Astrocyte (in vitro differentiated cells and primary cell): ENCODE results near the gene LYPD6B. TPM values are rescaled to one million over a fixed set of nuclear protein-coding genes. Genes with fewer than 3 reads are reported as not detected.

ENCODE experiments used
- DNase-seq: peaks from one replicate; pipeline ENCODE4 v3.0.0-alpha.2; 2010; ENCODE audit warnings: low read depth
- FAIRE-seq: peaks from 2 replicates; lab custom pipeline; 2011; peaks lifted over from hg19 to GRCh38; lab: Jason Lieb, UNC
- H2AFZ ChIP-seq: 2 replicates; pipeline ENCODE4 v1.6.0; 2012; ENCODE audit warnings: low read depth, low read length, inconsistent platforms
- H3K27ac ChIP-seq: 2 replicates; pipeline ENCODE4 v1.5.1; 2011; ENCODE audit warnings: low read depth, low read length, inconsistent platforms
- H3K27me3 ChIP-seq: 2 replicates; pipeline ENCODE4 v1.6.0; 2011; ENCODE audit warnings: low read length, inconsistent platforms; ENCODE audit not compliant: insufficient read depth
- H3K36me3 ChIP-seq: 2 replicates; pipeline ENCODE4 v1.5.1; 2011; ENCODE audit warnings: low read length, inconsistent platforms; ENCODE audit not compliant: insufficient read depth
- H3K4me1 ChIP-seq: 2 replicates; pipeline ENCODE4 v1.5.1; 2011; ENCODE audit warnings: low read length, inconsistent platforms; ENCODE audit not compliant: insufficient read depth
- H3K4me2 ChIP-seq: 2 replicates; pipeline ENCODE4 v1.6.0; 2012; ENCODE audit warnings: low read length, inconsistent platforms
- H3K4me3 ChIP-seq: 2 replicates; pipeline ENCODE4 v1.5.1; 2011; ENCODE audit warnings: low read depth, mild to moderate bottlenecking, low read length, inconsistent platforms; ENCODE audit not compliant: insufficient read depth
- H3K79me2 ChIP-seq: 2 replicates; pipeline ENCODE4 v1.6.0; 2012; ENCODE audit warnings: mild to moderate bottlenecking, low read length, inconsistent platforms; ENCODE audit not compliant: insufficient read depth
- H3K9ac ChIP-seq: 2 replicates; pipeline ENCODE4 v1.6.0; 2012; ENCODE audit warnings: mild to moderate bottlenecking, low read length, inconsistent platforms
- H3K9me3 ChIP-seq: 2 replicates; pipeline ENCODE4 v1.5.1; 2012; ENCODE audit warnings: low read depth, mild to moderate bottlenecking, low read length, inconsistent platforms; ENCODE audit not compliant: insufficient read depth
- H4K20me1 ChIP-seq: 2 replicates; pipeline ENCODE4 v1.6.0; 2012; ENCODE audit warnings: low read length, inconsistent platforms; ENCODE audit not compliant: insufficient read depth
- H3K27ac Mint-ChIP-seq: one replicate; pipeline ENCODE4 v1.8.0; 2021; ENCODE audit warnings: mild to moderate bottlenecking, mixed read lengths; ENCODE audit not compliant: unreplicated experiment
- H3K27me3 Mint-ChIP-seq: one replicate; pipeline ENCODE4 v1.8.0; 2021; ENCODE audit warnings: low read depth, mixed read lengths; ENCODE audit not compliant: unreplicated experiment
- H3K36me3 Mint-ChIP-seq: one replicate; pipeline ENCODE4 v1.8.0; 2021; ENCODE audit warnings: low read depth, mixed read lengths; ENCODE audit not compliant: unreplicated experiment
- H3K4me1 Mint-ChIP-seq: one replicate; pipeline ENCODE4 v1.8.0; 2021; ENCODE audit warnings: low read depth, mixed read lengths; ENCODE audit not compliant: unreplicated experiment
- H3K4me3 Mint-ChIP-seq: one replicate; pipeline ENCODE4 v1.8.0; 2021; ENCODE audit warnings: mild to moderate bottlenecking, moderate library complexity, mixed read lengths; ENCODE audit not compliant: unreplicated experiment
- H3K9me3 Mint-ChIP-seq: one replicate; pipeline ENCODE4 v1.8.0; 2021; ENCODE audit warnings: mild to moderate bottlenecking, mixed read lengths; ENCODE audit not compliant: unreplicated experiment
- EZH2 ChIP-seq: IDR thresholded peaks from 2 replicates; pipeline ENCODE4 v1.6.1; 2012; ENCODE audit warnings: mild to moderate bottlenecking, low read length, inconsistent platforms; ENCODE audit not compliant: insufficient read depth
- total RNA-seq: library from RNA; stranded (reverse); gene quantifications from 2 replicates; pipeline ENCODE4 v1.2.1, GENCODE V29; 2021
- TF ChIP-seq, protein P1 (sequence below): IDR thresholded peaks from 2 replicates; pipeline ENCODE4 v1.5.1; 2011; ENCODE audit warnings: low read depth, mild to moderate bottlenecking, inconsistent platforms, low read length, moderate library complexity; ENCODE audit not compliant: insufficient read depth

Gene LYPD6B
- total RNA-seq, 1 donor from 2014 or later = 1.2 TPM

DNA sequence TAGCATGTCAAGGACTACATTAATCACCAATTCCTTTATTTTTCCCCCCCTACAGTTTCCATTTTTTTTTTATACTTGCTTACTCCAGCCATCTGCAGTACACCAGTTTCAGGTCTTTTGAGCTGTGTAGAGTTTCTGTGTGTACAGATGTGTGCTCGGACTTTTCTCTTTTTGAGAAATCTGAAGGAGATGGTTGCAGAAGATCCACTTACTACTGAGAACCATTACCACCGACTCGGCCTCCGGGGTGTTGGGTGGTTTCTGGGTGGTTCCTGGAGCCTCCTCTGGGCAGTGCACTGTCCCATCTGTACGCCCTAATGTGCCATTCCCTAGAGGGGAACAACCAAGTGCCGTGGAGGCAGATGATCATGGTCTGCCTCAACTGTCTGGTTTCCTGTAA, 15.4 kb upstream of the LYPD6B start:
- Histone ChIP-seq H3K4me3 (no peak overlapping the region), H3K79me2 (no peaks in the 10 kb centered on the region), H3K9me3 (no peaks in the 10 kb centered on the region), H3K4me2 (no peak overlapping the region), H3K36me3 (no peaks in the 10 kb centered on the region), H3K9ac (no peak overlapping the region), H3K27me3 (peaks cover 2% of the 10 kb centered on the region), H3K27ac (no peak overlapping the region), H2AFZ (no peak overlapping the region), H3K4me1 (no peaks in the 10 kb centered on the region), H4K20me1 (no peaks in the 10 kb centered on the region)
- H3K4me3 Mint-ChIP-seq = no peak overlapping the region
- FAIRE-seq (no peak), DNase-seq (no peak)
- H3K27me3 Mint-ChIP-seq = no peaks in the 10 kb centered on the region
- no peaks in the 10 kb centered on the region for H3K9me3 Mint-ChIP-seq
- H3K4me1 Mint-ChIP-seq = peaks cover 4% of the 10 kb centered on the region
- H3K36me3 Mint-ChIP-seq = peaks cover 1% of the 10 kb centered on the region
- no peak overlapping the region for H3K27ac Mint-ChIP-seq
- TF ChIP-seq, protein P1, sequence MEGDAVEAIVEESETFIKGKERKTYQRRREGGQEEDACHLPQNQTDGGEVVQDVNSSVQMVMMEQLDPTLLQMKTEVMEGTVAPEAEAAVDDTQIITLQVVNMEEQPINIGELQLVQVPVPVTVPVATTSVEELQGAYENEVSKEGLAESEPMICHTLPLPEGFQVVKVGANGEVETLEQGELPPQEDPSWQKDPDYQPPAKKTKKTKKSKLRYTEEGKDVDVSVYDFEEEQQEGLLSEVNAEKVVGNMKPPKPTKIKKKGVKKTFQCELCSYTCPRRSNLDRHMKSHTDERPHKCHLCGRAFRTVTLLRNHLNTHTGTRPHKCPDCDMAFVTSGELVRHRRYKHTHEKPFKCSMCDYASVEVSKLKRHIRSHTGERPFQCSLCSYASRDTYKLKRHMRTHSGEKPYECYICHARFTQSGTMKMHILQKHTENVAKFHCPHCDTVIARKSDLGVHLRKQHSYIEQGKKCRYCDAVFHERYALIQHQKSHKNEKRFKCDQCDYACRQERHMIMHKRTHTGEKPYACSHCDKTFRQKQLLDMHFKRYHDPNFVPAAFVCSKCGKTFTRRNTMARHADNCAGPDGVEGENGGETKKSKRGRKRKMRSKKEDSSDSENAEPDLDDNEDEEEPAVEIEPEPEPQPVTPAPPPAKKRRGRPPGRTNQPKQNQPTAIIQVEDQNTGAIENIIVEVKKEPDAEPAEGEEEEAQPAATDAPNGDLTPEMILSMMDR = no peak
- no peak for TF ChIP-seq EZH2

DNA sequence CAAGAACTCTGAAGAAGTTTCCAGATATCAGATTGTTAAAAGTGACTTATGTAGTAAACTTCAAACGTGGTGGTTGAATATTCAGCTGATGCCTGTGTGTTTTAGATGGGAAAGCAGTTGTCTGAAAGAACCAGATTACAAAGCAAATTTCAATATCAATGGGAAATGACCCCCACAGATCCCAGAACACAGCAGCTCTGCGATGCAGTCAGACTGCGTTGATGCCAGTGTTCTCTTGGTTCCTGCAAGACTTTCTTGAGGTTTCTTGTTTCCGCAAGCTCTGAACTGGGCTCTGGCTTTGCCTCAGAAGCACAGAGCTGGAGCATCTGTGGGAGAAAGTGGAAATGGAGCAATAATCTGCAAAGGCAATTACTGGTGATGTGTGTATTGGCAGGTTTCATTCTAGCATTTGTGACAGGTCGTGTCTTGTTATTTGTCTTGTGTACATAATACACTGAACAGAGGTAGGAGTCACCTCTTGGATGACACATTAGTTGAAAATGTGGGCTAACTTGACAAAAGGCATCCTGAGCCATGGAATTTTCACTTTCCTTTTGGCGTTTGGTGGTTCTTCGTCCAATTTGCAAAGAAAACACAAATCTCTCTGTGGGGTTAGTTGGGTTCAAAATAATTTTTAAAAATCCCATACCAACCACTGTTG, 10.8 kb upstream of the LYPD6B start:
- TF ChIP-seq, protein P1 = no peak
- H3K9ac ChIP-seq = no peak overlapping the region
- peaks cover 5% of the 10 kb centered on the region for H3K27me3 Mint-ChIP-seq
- no peaks in the 10 kb centered on the region for H4K20me1 ChIP-seq
- no peaks in the 10 kb centered on the region for H3K9me3 Mint-ChIP-seq
- no peak overlapping the region for H3K27ac ChIP-seq
- H3K36me3 ChIP-seq = no peaks in the 10 kb centered on the region
- H3K9me3 ChIP-seq = no peaks in the 10 kb centered on the region
- no peak overlapping the region for H3K4me3 ChIP-seq
- FAIRE-seq = no peak
- H3K27me3 ChIP-seq = peaks cover 2% of the 10 kb centered on the region
- H3K4me1 ChIP-seq = no peaks in the 10 kb centered on the region
- H2AFZ ChIP-seq = no peak overlapping the region
- peaks cover 1% of the 10 kb centered on the region for H3K36me3 Mint-ChIP-seq
- H3K4me3 Mint-ChIP-seq = no peak overlapping the region
- no peak overlapping the region for H3K27ac Mint-ChIP-seq
- H3K4me2 ChIP-seq = no peak overlapping the region
- peaks cover 6% of the 10 kb centered on the region for H3K4me1 Mint-ChIP-seq
- H3K79me2 ChIP-seq = no peaks in the 10 kb centered on the region
- no peak for DNase-seq

DNA sequence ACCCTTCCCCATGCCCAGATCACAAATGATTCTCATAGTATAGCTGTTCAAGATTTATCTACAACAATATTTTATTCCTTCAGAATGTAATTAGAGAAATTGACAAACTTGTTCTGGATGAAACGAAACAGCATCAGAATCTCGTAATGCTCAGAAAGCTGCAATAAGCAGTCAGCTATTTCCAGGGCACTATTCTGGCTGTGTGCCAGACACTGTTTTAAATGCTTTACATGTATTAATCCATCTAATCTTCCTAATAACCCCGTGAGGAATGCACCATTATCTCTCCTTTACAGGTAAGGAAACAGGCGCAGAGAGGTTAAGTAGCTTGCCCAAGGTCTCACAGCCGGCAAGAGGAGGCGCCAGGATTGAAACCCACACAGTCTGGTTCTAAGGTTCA, 10.1 kb upstream of the LYPD6B start:
- Histone ChIP-seq H3K4me1 (no peaks in the 10 kb centered on the region), H2AFZ (no peak overlapping the region), H3K79me2 (no peaks in the 10 kb centered on the region), H3K4me3 (no peak overlapping the region), H4K20me1 (no peaks in the 10 kb centered on the region), H3K27ac (no peak overlapping the region), H3K36me3 (no peaks in the 10 kb centered on the region), H3K9ac (no peak overlapping the region), H3K4me2 (no peak overlapping the region), H3K27me3 (peaks cover 2% of the 10 kb centered on the region), H3K9me3 (no peaks in the 10 kb centered on the region)
- TF ChIP-seq, protein P1 = no peak
- no peak for TF ChIP-seq EZH2
- FAIRE-seq (no peak), DNase-seq (no peak)
- Mint-ChIP-seq H3K36me3 (no peaks in the 10 kb centered on the region), H3K9me3 (no peaks in the 10 kb centered on the region), H3K27ac (no peak overlapping the region), H3K4me3 (no peak overlapping the region), H3K27me3 (peaks cover 5% of the 10 kb centered on the region), H3K4me1 (peaks cover 6% of the 10 kb centered on the region)
